ENCODE measurements around the gene TEDC2.

GRCh38 chr16:2460391-2460713 is 443 bp downstream of the TEDC2 start:
- TF ChIP-seq CTCF (IDR thresholded peaks at IDR 0.05) (no peak), POLR2A (IDR thresholded peaks at IDR 0.05) (no peak), POLR2AphosphoS5 (IDR thresholded peaks at IDR 0.05) (no peak)
